ENCODE data around the gene GNAT1.

GNAT1 gene

GRCh38 chr3:50151728-50152127 lies 39.7 kb upstream of the GNAT1 start:
- TF ChIP-seq ZNF274 (IDR thresholded peaks at IDR 0.05; ENCODE audit: low read depth, low read length): no peak
- no peak for TF ChIP-seq YY1 (IDR thresholded peaks at IDR 0.05; ENCODE audit: insufficient read depth, insufficient read length)
- no peak for TF ChIP-seq SUZ12 (IDR thresholded peaks at IDR 0.05; ENCODE audit: extremely low read depth, insufficient read depth, insufficient read length)
- Histone ChIP-seq H3K36me3 (ENCODE audit: insufficient read depth, insufficient read length, low read length) (no peaks in the 10 kb centered on the region), H3K9ac (ENCODE audit: insufficient read length, low read depth) (peak overlapping the region; percentile 26), H3K4me1 (ENCODE audit: insufficient read depth, insufficient read length) (peaks cover 38% of the 10 kb centered on the region), H3K4me3 (ENCODE audit: insufficient read length, low read depth) (no peak overlapping the region), H3K9me3 (ENCODE audit: insufficient read depth, low read length) (no peaks in the 10 kb centered on the region), H3K27me3 (ENCODE audit: insufficient read depth, insufficient read length) (peaks cover 25% of the 10 kb centered on the region)
- no peak for DNase-seq (ENCODE audit: low read depth, low spot score)

- Histone ChIP-seq H3K4me3 (ENCODE audit: insufficient read length, low read depth) (no peak overlapping the region), H3K9me3 (ENCODE audit: insufficient read depth, low read length) (no peaks in the 10 kb centered on the region), H3K27me3 (ENCODE audit: insufficient read depth, insufficient read length) (peaks cover 25% of the 10 kb centered on the region), H3K9ac (ENCODE audit: insufficient read length, low read depth) (peak overlapping the region; percentile 52), H3K4me1 (ENCODE audit: insufficient read depth, insufficient read length) (peaks cover 54% of the 10 kb centered on the region), H3K36me3 (ENCODE audit: insufficient read depth, insufficient read length, low read length) (no peaks in the 10 kb centered on the region)
- TF ChIP-seq YY1 (IDR thresholded peaks at IDR 0.05; ENCODE audit: insufficient read depth, insufficient read length): no peak
- no peak for TF ChIP-seq SUZ12 (IDR thresholded peaks at IDR 0.05; ENCODE audit: extremely low read depth, insufficient read depth, insufficient read length)
- TF ChIP-seq ZNF274 (IDR thresholded peaks at IDR 0.05; ENCODE audit: low read depth, low read length): no peak
- DNase-seq (ENCODE audit: low read depth, low spot score): no peak
Observed at GRCh38 chr3:50153782-50154475, 37.5 kb upstream of the GNAT1 start.

- H3K9me3 ChIP-seq (ENCODE audit: insufficient read depth, low read length): no peaks in the 10 kb centered on the region
- H3K36me3 ChIP-seq (ENCODE audit: insufficient read depth, insufficient read length, low read length): peaks cover 1% of the 10 kb centered on the region
- H3K9ac ChIP-seq (ENCODE audit: insufficient read length, low read depth): peak overlapping the region; percentile 51
- DNase-seq (ENCODE audit: low read depth, low spot score): no peak
- TF ChIP-seq ZNF274 (IDR thresholded peaks at IDR 0.05; ENCODE audit: low read depth, low read length): no peak
- TF ChIP-seq SUZ12 (IDR thresholded peaks at IDR 0.05; ENCODE audit: extremely low read depth, insufficient read depth, insufficient read length): no peak
- TF ChIP-seq YY1 (IDR thresholded peaks at IDR 0.05; ENCODE audit: insufficient read depth, insufficient read length): no peak
- peaks cover 58% of the 10 kb centered on the region for H3K4me1 ChIP-seq (ENCODE audit: insufficient read depth, insufficient read length)
- H3K4me3 ChIP-seq (ENCODE audit: insufficient read length, low read depth): peak overlapping the region; percentile 27
- H3K27me3 ChIP-seq (ENCODE audit: insufficient read depth, insufficient read length): peaks cover 25% of the 10 kb centered on the region
Observed at GRCh38 chr3:50154476-50154839, 37.0 kb upstream of the GNAT1 start.

GRCh38 chr3:50154840-50155490 lies 36.4 kb upstream of the GNAT1 start, which contains the start of gene SEMA3F:
TSS of gene SEMA3F (plus strand) at chr3:50155324. CDS start at chr3:50159623, 4,299 bp downstream.
- Histone ChIP-seq H3K9ac (ENCODE audit: insufficient read length, low read depth) (peak within 1 kb of the TSS; percentile 78), H3K4me3 (ENCODE audit: insufficient read length, low read depth) (peak within 1 kb of the TSS; percentile 83), H3K4me1 (ENCODE audit: insufficient read depth, insufficient read length) (peaks cover 55% of the 10 kb centered on the region), H3K9me3 (ENCODE audit: insufficient read depth, low read length) (no peaks in the 10 kb centered on the region), H3K27me3 (ENCODE audit: insufficient read depth, insufficient read length) (peaks cover 25% of the 10 kb centered on the region), H3K36me3 (ENCODE audit: insufficient read depth, insufficient read length, low read length) (peaks cover 7% of the 10 kb centered on the region)
- TF ChIP-seq ZNF274 (IDR thresholded peaks at IDR 0.05; ENCODE audit: low read depth, low read length): no peak
- no peak for TF ChIP-seq YY1 (IDR thresholded peaks at IDR 0.05; ENCODE audit: insufficient read depth, insufficient read length)
- no peak for TF ChIP-seq SUZ12 (IDR thresholded peaks at IDR 0.05; ENCODE audit: extremely low read depth, insufficient read depth, insufficient read length)
- no peak for DNase-seq (ENCODE audit: low read depth, low spot score)

GRCh38 chr3:50155491-50155878 lies 35.9 kb upstream of the GNAT1 start:
- Histone ChIP-seq H3K4me3 (ENCODE audit: insufficient read length, low read depth) (peak overlapping the region; percentile 83), H3K27me3 (ENCODE audit: insufficient read depth, insufficient read length) (peaks cover 25% of the 10 kb centered on the region), H3K9me3 (ENCODE audit: insufficient read depth, low read length) (no peaks in the 10 kb centered on the region), H3K36me3 (ENCODE audit: insufficient read depth, insufficient read length, low read length) (peaks cover 12% of the 10 kb centered on the region), H3K9ac (ENCODE audit: insufficient read length, low read depth) (peak overlapping the region; percentile 78), H3K4me1 (ENCODE audit: insufficient read depth, insufficient read length) (peaks cover 50% of the 10 kb centered on the region)
- no peak for DNase-seq (ENCODE audit: low read depth, low spot score)
- no peak for TF ChIP-seq ZNF274 (IDR thresholded peaks at IDR 0.05; ENCODE audit: low read depth, low read length)
- no peak for TF ChIP-seq SUZ12 (IDR thresholded peaks at IDR 0.05; ENCODE audit: extremely low read depth, insufficient read depth, insufficient read length)
- TF ChIP-seq YY1 (IDR thresholded peaks at IDR 0.05; ENCODE audit: insufficient read depth, insufficient read length): no peak

GRCh38 chr3:50155891-50156290 lies 35.5 kb upstream of the GNAT1 start:
- Histone ChIP-seq H3K4me1 (ENCODE audit: insufficient read depth, insufficient read length) (peaks cover 48% of the 10 kb centered on the region), H3K27me3 (ENCODE audit: insufficient read depth, insufficient read length) (peaks cover 25% of the 10 kb centered on the region), H3K36me3 (ENCODE audit: insufficient read depth, insufficient read length, low read length) (peaks cover 12% of the 10 kb centered on the region), H3K4me3 (ENCODE audit: insufficient read length, low read depth) (peak overlapping the region; percentile 83), H3K9ac (ENCODE audit: insufficient read length, low read depth) (peak overlapping the region; percentile 78), H3K9me3 (ENCODE audit: insufficient read depth, low read length) (no peaks in the 10 kb centered on the region)
- no peak for DNase-seq (ENCODE audit: low read depth, low spot score)
- no peak for TF ChIP-seq YY1 (IDR thresholded peaks at IDR 0.05; ENCODE audit: insufficient read depth, insufficient read length)
- TF ChIP-seq SUZ12 (IDR thresholded peaks at IDR 0.05; ENCODE audit: extremely low read depth, insufficient read depth, insufficient read length): no peak
- TF ChIP-seq ZNF274 (IDR thresholded peaks at IDR 0.05; ENCODE audit: low read depth, low read length): no peak

Measured in NT2/D1 (cell line).